ENCODE results near the gene IL6ST. TPM values are rescaled to one million over a fixed set of nuclear protein-coding genes. Genes with fewer than 3 reads are reported as not detected.
"Not testable (repeated sequence)": the region's sequence is repeated elsewhere in the genome, so short reads cannot be mapped to it uniquely, and the experiment has no call there.

IL6ST gene
- total RNA-seq, 4 donors from 2014 or later, result 384 to 561 (median 517) TPM

GRCh38 chr5:56023296-56023695 lies 28.5 kb upstream of the IL6ST start:
- peaks cover 0 to 5% (median 0%) of the 10 kb centered on the region in 4 donors for H3K4me1 ChIP-seq
- no peaks in the 10 kb centered on the region for H3K36me3 ChIP-seq
- no peak overlapping the region for H3K27ac ChIP-seq (replicated peaks in 1 of 4)
- no peak for TF ChIP-seq EP300 (IDR thresholded peaks at IDR 0.05)
- TF ChIP-seq POLR2AphosphoS5 (IDR thresholded peaks at IDR 0.05), result no peak
- no peak for TF ChIP-seq POLR2A (IDR thresholded peaks at IDR 0.05; ENCODE audit: low read depth)
- no peak for TF ChIP-seq CTCF (IDR thresholded peaks at IDR 0.05)
- intact Hi-C loops (cut with DNase I), result no loop called here
- WGBS, result 91% methylated on average over 7 of the region's 7 CpGs
- H3K4me3 ChIP-seq, result no peak overlapping the region
- no peak for DNase-seq (ENCODE audit: extremely low spot score)
- H3K27me3 ChIP-seq, result no peaks in the 10 kb centered on the region
- no peaks in the 10 kb centered on the region for H3K9me3 ChIP-seq

- TF ChIP-seq EP300 (IDR thresholded peaks at IDR 0.05) (no peak), POLR2AphosphoS5 (IDR thresholded peaks at IDR 0.05) (no peak), POLR2A (IDR thresholded peaks at IDR 0.05; ENCODE audit: low read depth) (no peak), CTCF (IDR thresholded peaks at IDR 0.05) (no peak)
- Histone ChIP-seq H3K36me3 (no peaks in the 10 kb centered on the region), H3K4me1 (peaks cover 0 to 5% (median 0%) of the 10 kb centered on the region in 4 donors), H3K27ac (replicated peaks in 1 of 4) (no peak overlapping the region), H3K9me3 (no peaks in the 10 kb centered on the region), H3K27me3 (no peaks in the 10 kb centered on the region), H3K4me3 (no peak overlapping the region)
- 84% methylated on average over 11 of the region's 11 CpGs for WGBS
- no peak for DNase-seq (ENCODE audit: extremely low spot score)
- intact Hi-C loops (cut with DNase I), result loop anchor here (10.0 kb wide), 1 partner anchor 785 kb away; no protein-coding TSS in a partner anchor
Observed at GRCh38 chr5:56019306-56020272, 24.8 kb upstream of the IL6ST start.

- WGBS, result 85% methylated on average over 1 of the region's 1 CpG
- Histone ChIP-seq H3K27me3 (no peaks in the 10 kb centered on the region), H3K4me3 (no peak overlapping the region), H3K36me3 (no peaks in the 10 kb centered on the region), H3K9me3 (no peaks in the 10 kb centered on the region), H3K4me1 (peaks cover 0 to 5% (median 0%) of the 10 kb centered on the region in 4 donors), H3K27ac (replicated peaks in 1 of 4) (no peak overlapping the region)
- intact Hi-C loops (cut with DNase I), result loop anchor here (10.0 kb wide), 1 partner anchor 786 kb away; no protein-coding TSS in a partner anchor
- no peak for DNase-seq (ENCODE audit: extremely low spot score)
- TF ChIP-seq CTCF (IDR thresholded peaks at IDR 0.05) (no peak), POLR2A (IDR thresholded peaks at IDR 0.05; ENCODE audit: low read depth) (no peak), POLR2AphosphoS5 (IDR thresholded peaks at IDR 0.05) (no peak)
Observed at GRCh38 chr5:56018832-56019231, 24.1 kb upstream of the IL6ST start.

- not testable (repeated sequence) for H3K4me3 ChIP-seq; H3K9me3 ChIP-seq; DNase-seq (ENCODE audit: extremely low spot score); H3K27ac ChIP-seq (replicated peaks in 1 of 4); H3K36me3 ChIP-seq; H3K27me3 ChIP-seq
- 100% methylated on average over 1 of the region's 26 CpGs for WGBS
- intact Hi-C loops (cut with DNase I), result loop anchor here (10.0 kb wide), 1 partner anchor 790 kb away; no protein-coding TSS in a partner anchor
- peaks cover 0 to 13% (median 6%) of the 10 kb centered on the region in 4 donors for H3K4me1 ChIP-seq
Observed at GRCh38 chr5:56014701-56015100, 19.9 kb upstream of the IL6ST start.

- not testable (repeated sequence) for H3K4me3 ChIP-seq
Observed at GRCh38 chr5:56013939-56014338, 19.2 kb upstream of the IL6ST start.

More at GRCh38 chr5:56013939-56014338, 19.2 kb upstream of the IL6ST start:
- not testable (repeated sequence) for DNase-seq (ENCODE audit: extremely low spot score); H3K27ac ChIP-seq (replicated peaks in 1 of 4); H3K27me3 ChIP-seq; H3K36me3 ChIP-seq; H3K9me3 ChIP-seq
- WGBS, result 80% methylated on average over 1 of the region's 5 CpGs
- H3K4me1 ChIP-seq, result peaks cover 0 to 12% (median 6%) of the 10 kb centered on the region in 4 donors
- intact Hi-C loops (cut with DNase I), result loop anchor here (10.0 kb wide), 1 partner anchor 791 kb away; no protein-coding TSS in a partner anchor
